HG02588 (cell line): ENCODE data around the gene SH3PXD2B.

Source experiments
- ATAC-seq: cut with Tn5 transposase; IDR thresholded peaks from one replicate; pipeline ENCODE4 v1.9.1; 2021; ENCODE audit warnings: mild to moderate bottlenecking, moderate library complexity; ENCODE audit not compliant: unreplicated experiment

SH3PXD2B gene

GRCh38 chr5:172454358-172455086 lies at the start of gene SH3PXD2B:
Gene SH3PXD2B (minus strand): TSS chr5:172454525. CDS start chr5:172454352, 173 bp downstream.
- peak; percentile 61 for ATAC-seq

- no peak for ATAC-seq
Observed at GRCh38 chr5:172502969-172503368, 48.6 kb upstream of the SH3PXD2B start.

- no peak for ATAC-seq
Observed at GRCh38 chr5:172502410-172502809, 48.1 kb upstream of the SH3PXD2B start.

- no peak for ATAC-seq
Observed at GRCh38 chr5:172501708-172502320, 47.5 kb upstream of the SH3PXD2B start.

DNA sequence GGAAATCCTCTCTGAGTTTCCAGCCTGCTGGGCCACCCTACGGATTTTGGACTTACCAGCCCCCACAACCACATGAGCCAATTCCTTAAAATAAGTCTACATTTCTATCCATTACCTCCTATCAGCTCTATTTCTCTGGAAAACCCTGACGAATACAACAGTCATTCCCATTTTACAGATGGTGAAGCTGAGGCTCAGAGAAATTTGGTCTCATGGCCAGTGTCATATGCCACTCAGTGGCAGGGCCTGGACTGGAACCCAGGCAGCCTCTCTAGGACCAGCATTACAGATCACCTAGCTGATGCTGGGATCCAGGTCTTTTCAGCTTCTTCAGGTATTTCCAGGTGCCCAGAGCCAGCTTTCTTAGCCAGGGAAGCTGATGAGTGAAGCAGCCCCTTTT lies 45.0 kb upstream of the SH3PXD2B start:
- ATAC-seq: no peak

- ATAC-seq: no peak
Observed at GRCh38 chr5:172498431-172499129, 44.3 kb upstream of the SH3PXD2B start.

DNA sequence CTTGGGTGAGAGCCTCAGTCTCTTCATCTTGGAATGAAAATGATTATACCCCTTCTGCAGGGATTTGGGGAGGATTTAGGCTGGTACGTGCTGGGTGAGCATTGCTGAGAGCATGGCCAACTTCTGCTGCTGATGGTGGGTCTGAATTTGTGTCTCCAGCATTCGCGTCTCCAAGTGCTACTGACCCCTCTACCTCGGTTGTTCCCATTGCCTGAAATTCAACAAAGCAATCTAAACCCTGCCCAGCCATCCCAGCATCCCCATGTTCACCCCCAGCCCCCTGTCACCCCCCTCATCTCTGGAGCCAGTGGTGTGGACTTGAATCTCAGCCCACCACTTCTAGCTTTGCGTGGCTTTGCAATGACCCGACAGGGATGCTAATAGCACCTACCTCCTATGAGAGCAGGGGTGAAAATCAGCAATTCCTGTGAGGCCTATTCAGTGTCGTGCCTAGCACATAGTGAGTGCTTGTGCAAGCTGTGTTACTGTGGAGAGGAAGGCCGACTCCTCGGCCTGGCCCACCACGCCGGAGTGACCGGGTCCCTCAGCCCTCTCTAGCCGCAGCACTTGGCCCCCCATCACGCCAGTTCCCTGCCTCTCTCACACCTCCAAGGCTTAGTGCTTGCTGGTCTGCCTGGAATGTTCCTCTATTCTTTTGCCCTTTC lies 43.4 kb upstream of the SH3PXD2B start:
- no peak for ATAC-seq

- no peak for ATAC-seq
Observed at GRCh38 chr5:172496671-172497371, 42.5 kb upstream of the SH3PXD2B start.

DNA sequence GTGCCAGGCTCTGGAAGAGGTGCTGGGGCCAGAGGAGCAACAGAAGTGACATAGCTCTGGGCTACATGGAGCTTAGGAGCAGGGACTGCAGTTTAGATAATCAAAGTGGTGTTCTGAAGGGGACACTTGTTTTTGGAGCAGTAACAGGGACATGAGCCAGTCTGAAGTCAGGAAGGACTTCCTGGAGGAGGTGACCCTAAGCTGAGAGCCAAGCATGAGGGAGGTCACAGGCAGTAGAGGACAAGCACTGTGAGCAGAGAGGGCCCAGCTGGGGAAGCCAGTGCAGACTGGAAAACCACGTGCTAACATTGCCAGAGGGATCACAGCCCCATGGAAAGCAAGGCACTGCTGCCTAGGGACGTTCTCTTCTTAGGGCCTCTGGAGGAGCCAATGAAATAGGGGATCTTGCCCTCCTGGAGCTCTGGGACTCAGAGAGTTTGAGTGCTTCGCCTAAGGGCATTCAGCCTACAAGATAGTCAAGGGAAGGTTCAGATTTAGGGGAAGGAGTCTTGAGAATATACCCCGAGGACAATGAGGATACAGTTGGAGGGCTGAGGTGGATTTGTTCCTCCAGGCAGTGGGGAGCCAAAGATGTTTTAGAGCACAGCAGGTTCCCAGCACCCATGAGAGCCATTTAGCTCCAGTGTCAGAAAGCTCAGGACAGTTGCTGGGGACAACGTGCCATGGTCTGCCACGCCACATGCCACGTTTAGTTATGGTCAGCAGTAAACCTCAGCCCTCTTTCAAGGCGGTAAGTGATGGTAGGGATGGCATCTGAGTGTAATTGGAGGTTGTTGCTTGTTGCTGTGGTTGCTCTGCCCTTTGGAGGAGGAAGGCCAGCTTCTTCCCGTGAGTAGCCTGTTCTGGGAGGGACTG lies 40.5 kb upstream of the SH3PXD2B start:
- ATAC-seq: no peak

DNA sequence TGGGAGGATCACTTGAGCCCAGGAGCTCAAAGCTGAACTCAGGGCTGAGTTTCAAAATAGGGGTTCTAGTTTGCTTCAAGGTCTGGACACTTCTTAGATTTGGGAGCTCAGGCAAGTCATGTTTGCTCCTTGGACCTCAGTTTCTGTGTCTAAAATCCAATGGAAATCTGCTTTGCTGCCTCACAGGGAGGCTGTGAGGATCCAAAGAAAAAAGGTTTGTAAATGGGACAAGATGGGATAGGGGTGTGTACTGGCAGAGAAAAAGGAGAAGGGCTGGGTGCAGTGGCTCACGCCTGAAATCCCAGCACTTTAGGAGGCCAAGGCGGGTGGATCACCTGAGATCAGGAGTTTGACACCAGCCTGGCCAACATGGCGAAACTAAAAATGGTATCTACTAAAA lies 39.6 kb upstream of the SH3PXD2B start:
- no peak for ATAC-seq

DNA sequence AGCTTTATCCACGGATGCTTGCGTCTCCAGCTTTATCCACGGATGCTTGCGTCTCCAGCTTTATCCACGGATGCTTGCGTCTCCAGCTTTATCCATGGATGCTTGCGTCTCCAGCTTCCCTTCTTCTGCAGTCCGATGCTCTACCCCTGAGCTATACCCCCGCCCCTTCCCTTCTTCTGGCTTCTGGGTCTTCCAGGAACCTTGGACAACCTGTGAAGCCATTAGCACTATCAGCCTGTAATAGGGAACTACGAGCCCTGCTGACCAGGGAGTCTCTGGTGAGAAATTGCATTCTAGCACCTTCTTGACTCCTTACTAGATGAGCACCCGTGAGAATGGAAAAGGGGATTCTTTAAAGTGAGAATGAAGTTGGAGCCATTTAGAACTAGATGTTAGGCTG lies 39.1 kb upstream of the SH3PXD2B start:
- ATAC-seq: no peak

- ATAC-seq: no peak
Observed at GRCh38 chr5:172493002-172493401, 38.7 kb upstream of the SH3PXD2B start.

DNA sequence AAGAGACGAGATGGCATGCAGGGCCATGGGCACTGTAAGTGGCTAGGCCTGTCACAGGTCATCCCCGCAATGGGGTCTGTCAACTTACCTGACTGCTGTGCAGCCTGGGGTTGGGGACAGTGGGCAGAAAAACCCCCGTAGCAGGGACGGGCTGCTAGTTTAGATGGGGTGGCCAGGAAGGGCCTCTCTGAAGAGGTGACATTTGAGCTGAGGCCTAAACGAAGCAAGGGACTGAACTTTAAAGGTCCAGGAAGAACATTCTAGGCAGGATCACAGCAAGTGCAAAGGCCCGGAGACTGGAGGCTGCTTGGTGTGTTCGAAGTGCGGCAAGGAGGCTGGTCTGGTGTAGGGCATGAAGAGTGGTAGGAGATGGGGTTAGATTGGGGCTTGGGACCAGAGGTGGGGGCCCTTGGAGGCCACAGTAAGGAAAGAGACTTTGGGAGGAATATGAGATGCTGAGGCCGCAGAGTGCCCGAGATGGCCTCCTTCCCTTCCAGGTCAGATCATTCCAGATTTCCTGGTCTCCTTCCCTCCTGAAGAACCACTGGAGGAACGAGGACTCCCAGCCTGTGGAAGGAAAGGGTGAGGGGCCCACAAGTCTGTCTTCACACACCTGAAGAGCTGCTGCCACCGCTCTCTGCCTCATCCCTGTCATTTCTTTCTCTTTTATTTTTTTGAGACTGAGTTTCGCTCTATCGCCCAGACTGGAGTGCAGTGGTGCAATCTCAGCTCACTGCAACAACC lies 37.9 kb upstream of the SH3PXD2B start:
- no peak for ATAC-seq

- no peak for ATAC-seq
Observed at GRCh38 chr5:172491481-172491880, 37.2 kb upstream of the SH3PXD2B start.

- no peak for ATAC-seq
Observed at GRCh38 chr5:172490514-172491461, 36.5 kb upstream of the SH3PXD2B start.

- ATAC-seq: no peak
Observed at GRCh38 chr5:172488221-172488620, 33.9 kb upstream of the SH3PXD2B start.

GRCh38 chr5:172487671-172488070 lies 33.3 kb upstream of the SH3PXD2B start:
- ATAC-seq: no peak

- ATAC-seq: no peak
Observed at GRCh38 chr5:172486912-172487311, 32.6 kb upstream of the SH3PXD2B start.
